Fibroblast of lung (primary cell): ENCODE results near the gene ITGB1BP1. TPM values are rescaled to one million over a fixed set of nuclear protein-coding genes. Genes with fewer than 3 reads are reported as not detected.

Experiments
- DNase-seq, 2 donors: peaks; one replicate each; pipeline versions ENCODE4 v3.0.0 to v3.0.0-alpha.2; 2010; ENCODE audit warnings: low read depth in 2 of 2
- H2AFZ ChIP-seq: 2 replicates; pipeline ENCODE4 v1.5.1; 2012; ENCODE audit warnings: low read length, control low read depth, inconsistent platforms
- H3K27ac ChIP-seq: 2 replicates; pipeline ENCODE4 v1.5.1; 2011; ENCODE audit warnings: low read length, control low read depth; ENCODE audit not compliant: insufficient read depth
- H3K27me3 ChIP-seq: 2 replicates; pipeline ENCODE4 v1.5.1; 2011; ENCODE audit warnings: mild to moderate bottlenecking, low read length; ENCODE audit not compliant: control insufficient read depth, insufficient read depth
- H3K36me3 ChIP-seq: 2 replicates; pipeline ENCODE4 v1.5.1; 2011; ENCODE audit warnings: low read length; ENCODE audit not compliant: control insufficient read depth, insufficient read depth
- H3K4me1 ChIP-seq: 2 replicates; pipeline ENCODE4 v1.5.1; 2011; ENCODE audit warnings: low read length; ENCODE audit not compliant: control insufficient read depth, insufficient read depth; ENCODE audit errors: extremely low read depth
- H3K4me2 ChIP-seq: 2 replicates; pipeline ENCODE4 v1.5.1; 2011; ENCODE audit warnings: low read length, control low read depth; ENCODE audit not compliant: insufficient read depth; ENCODE audit errors: extremely low read depth
- H3K4me3 ChIP-seq, 4 experiments: fragments of 200-600 bp in 1 of 4; sonication (generic) in 1 of 4; replicated peaks in 1 of 4; 2 replicates each; pipeline ENCODE4 v1.5.1; 2011 to 2016; ENCODE audit warnings: low read length in 4 of 4, low read depth in 3 of 4, mild to moderate bottlenecking in 3 of 4, control low read depth in 2 of 4, inconsistent platforms in 1 of 4, mixed read lengths in 1 of 4; ENCODE audit not compliant: insufficient read depth in 1 of 4; ENCODE audit errors: control extremely low read depth in 1 of 4
- H3K79me2 ChIP-seq: 2 replicates; pipeline ENCODE4 v1.5.1; 2012; ENCODE audit warnings: mild to moderate bottlenecking, low read length, inconsistent platforms; ENCODE audit not compliant: control insufficient read depth, insufficient read depth
- H3K9ac ChIP-seq: 2 replicates; pipeline ENCODE4 v1.5.1; 2011; ENCODE audit warnings: mild to moderate bottlenecking, low read length, control low read depth; ENCODE audit not compliant: insufficient read depth
- H3K9me3 ChIP-seq: 2 replicates; pipeline ENCODE4 v1.5.1; 2012; ENCODE audit warnings: low read depth, low read length; ENCODE audit not compliant: control insufficient read depth, insufficient read depth
- H4K20me1 ChIP-seq: 2 replicates; pipeline ENCODE4 v1.5.1; 2011; ENCODE audit warnings: low read length; ENCODE audit not compliant: control insufficient read depth, insufficient read depth; ENCODE audit errors: extremely low read depth
- CTCF ChIP-seq, 2 donors: IDR thresholded peaks in 1 of 2; conservative IDR thresholded peaks in 1 of 2; 1 replicate in 1 of 2; 2 replicates in 1 of 2; pipeline ENCODE4 v1.5.1; 2011 to 2012; ENCODE audit warnings: low read length in 2 of 2, control low read depth in 1 of 2, inconsistent platforms in 1 of 2, low read depth in 1 of 2, mild to moderate bottlenecking in 1 of 2
- EZH2 ChIP-seq: IDR thresholded peaks from 2 replicates; pipeline ENCODE4 v1.5.1; 2012; ENCODE audit warnings: low read length, control low read depth, mild to moderate bottlenecking; ENCODE audit errors: missing control alignments
- polyA plus RNA-seq, 2 donors: library from polyadenylated mRNA; depleted of rRNA in 1 of 2; stranded (reverse) in 1 of 2; unstranded in 1 of 2; fragments of >200 nt; gene quantifications; 2 replicates each; pipeline ENCODE4 v1.2.1, GENCODE V29; 2011 to 2012; ENCODE audit warnings: missing spikeins in 1 of 2
- total RNA-seq: library from RNA; depleted of rRNA; stranded (reverse); fragments of >200 nt; gene quantifications from 2 replicates; pipeline ENCODE4 v1.2.1, GENCODE V29; 2014

Gene ITGB1BP1
- total and polyA plus RNA-seq, 2 donors (not counting 1 experiment from before 2014, with no cell fraction given): 44.6 to 131 TPM

- Histone ChIP-seq H3K9ac (no peak overlapping the region), H3K36me3 (peaks cover 6% of the 10 kb centered on the region), H4K20me1 (no peaks in the 10 kb centered on the region), H3K9me3 (no peaks in the 10 kb centered on the region), H2AFZ (no peak overlapping the region), H3K27ac (no peak overlapping the region), H3K27me3 (no peaks in the 10 kb centered on the region), H3K4me3 (no peak overlapping the region), H3K4me1 (peaks cover 2% of the 10 kb centered on the region), H3K4me2 (no peak overlapping the region), H3K79me2 (no peaks in the 10 kb centered on the region)
- no peak for DNase-seq
- no peak for TF ChIP-seq EZH2
These were observed 68.1 kb downstream of the ITGB1BP1 start for GRCh38 chr2:9355270-9355669.

- Histone ChIP-seq H3K9me3 (no peaks in the 10 kb centered on the region), H3K9ac (no peak overlapping the region), H3K79me2 (no peaks in the 10 kb centered on the region), H3K36me3 (peaks cover 4% of the 10 kb centered on the region), H3K27ac (no peak overlapping the region), H3K4me2 (no peak overlapping the region), H3K4me1 (no peaks in the 10 kb centered on the region), H3K4me3 (no peak overlapping the region), H2AFZ (no peak overlapping the region), H4K20me1 (no peaks in the 10 kb centered on the region), H3K27me3 (no peaks in the 10 kb centered on the region)
- no peak for DNase-seq
- TF ChIP-seq EZH2: no peak
- TF ChIP-seq CTCF (conservative IDR thresholded peaks at IDR 0.05 in 1 of 2, IDR thresholded peaks at IDR 0.05 in 1 of 2; ENCODE audit: low read depth in 1 of 2, low read length in 2 of 2): no peak
These were observed 69.0 kb downstream of the ITGB1BP1 start for GRCh38 chr2:9354318-9354717.

Other genes starting within 250 kb of the ITGB1BP1 start
- gene ASAP2, start 216.7 kb downstream of the ITGB1BP1 start, total RNA-seq: 16.4 and 19.2 TPM in 2 replicates
- gene ASAP2, start 216.7 kb downstream of the ITGB1BP1 start, polyA plus RNA-seq: 19.9 and 24.0 TPM in 2 replicates
- gene CPSF3, start 126 bp upstream of the ITGB1BP1 start, total RNA-seq: 46.2 and 53.0 TPM in 2 replicates
- 48.6 and 54.1 TPM in 2 replicates for gene CPSF3, start 126 bp upstream of the ITGB1BP1 start, polyA plus RNA-seq
- 84.7 and 92.5 TPM in 2 replicates for gene IAH1, start 51.0 kb upstream of the ITGB1BP1 start, total RNA-seq
- gene IAH1, start 51.0 kb upstream of the ITGB1BP1 start, polyA plus RNA-seq: 119 and 127 TPM in 2 replicates
- 49.1 and 69.9 TPM in 2 replicates for gene ADAM17, start 132.3 kb upstream of the ITGB1BP1 start, total RNA-seq
- 11.4 and 12.3 TPM in 2 replicates for gene ADAM17, start 132.3 kb upstream of the ITGB1BP1 start, polyA plus RNA-seq
- 247 and 323 TPM in 2 replicates for gene YWHAQ, start 207.5 kb upstream of the ITGB1BP1 start, total RNA-seq
- 510 and 666 TPM in 2 replicates for gene YWHAQ, start 207.5 kb upstream of the ITGB1BP1 start, polyA plus RNA-seq